HUDEP-2 (cell line): ENCODE results near the gene SHISA2.

Experiments used
- DNase-seq, 76 experiments: peaks; one replicate each; lab custom pipeline; 2025; ENCODE audit not compliant: unreplicated experiment in 76 of 76; lab: John Stamatoyannopoulos, UW

Gene SHISA2

DNA sequence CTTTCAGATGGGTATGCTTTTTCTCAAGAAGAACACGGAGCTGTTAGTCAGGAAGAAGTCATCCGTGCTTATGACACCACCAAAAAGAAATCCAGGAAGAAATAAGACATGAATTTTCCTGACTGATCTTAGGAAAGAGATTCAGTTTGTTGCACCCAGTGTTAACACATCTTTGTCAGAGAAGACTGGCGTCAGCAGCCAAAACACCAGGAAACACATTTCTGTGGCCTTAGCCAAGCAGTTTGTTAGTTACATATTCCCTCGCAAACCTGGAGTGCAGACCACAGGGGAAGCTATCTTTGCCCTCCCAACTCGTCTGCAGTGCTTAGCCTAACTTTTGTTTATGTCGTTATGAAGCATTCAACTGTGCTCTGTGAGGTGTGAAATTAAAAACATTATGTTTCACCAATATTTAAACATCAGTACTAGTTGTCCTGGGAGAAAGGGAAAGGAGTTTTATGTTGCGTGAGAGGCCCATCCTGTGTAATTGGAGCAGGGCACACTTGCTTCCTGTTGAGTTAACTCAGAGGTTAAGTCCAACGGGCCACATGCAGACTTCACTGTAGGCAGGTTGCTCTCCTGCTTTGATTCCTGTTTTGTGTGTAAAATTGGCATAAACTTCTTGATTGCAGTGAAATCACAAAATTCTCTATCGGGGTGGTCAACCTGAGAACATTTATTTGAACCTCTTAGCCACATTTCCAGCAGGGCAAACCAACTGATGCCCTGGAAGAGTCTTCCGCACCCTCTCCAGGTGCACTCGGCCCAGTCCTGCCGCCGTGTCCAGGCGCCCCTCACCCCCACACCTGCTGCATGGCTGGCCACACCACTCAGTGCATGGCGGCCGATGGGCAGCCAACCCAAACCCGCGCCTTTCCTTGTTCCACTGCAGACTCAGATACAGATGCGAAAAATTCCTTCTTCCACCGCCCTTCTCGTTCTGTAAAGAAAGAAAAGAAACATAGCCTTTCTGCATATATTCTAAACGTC lies 31.6 kb downstream of the SHISA2 start:
- DNase-seq = no peak

GRCh38 chr13:26019251-26019650 lies 32.6 kb downstream of the SHISA2 start:
- DNase-seq = no peak

- DNase-seq = no peak
These were observed 33.7 kb downstream of the SHISA2 start for GRCh38 chr13:26017932-26018665.

DNA sequence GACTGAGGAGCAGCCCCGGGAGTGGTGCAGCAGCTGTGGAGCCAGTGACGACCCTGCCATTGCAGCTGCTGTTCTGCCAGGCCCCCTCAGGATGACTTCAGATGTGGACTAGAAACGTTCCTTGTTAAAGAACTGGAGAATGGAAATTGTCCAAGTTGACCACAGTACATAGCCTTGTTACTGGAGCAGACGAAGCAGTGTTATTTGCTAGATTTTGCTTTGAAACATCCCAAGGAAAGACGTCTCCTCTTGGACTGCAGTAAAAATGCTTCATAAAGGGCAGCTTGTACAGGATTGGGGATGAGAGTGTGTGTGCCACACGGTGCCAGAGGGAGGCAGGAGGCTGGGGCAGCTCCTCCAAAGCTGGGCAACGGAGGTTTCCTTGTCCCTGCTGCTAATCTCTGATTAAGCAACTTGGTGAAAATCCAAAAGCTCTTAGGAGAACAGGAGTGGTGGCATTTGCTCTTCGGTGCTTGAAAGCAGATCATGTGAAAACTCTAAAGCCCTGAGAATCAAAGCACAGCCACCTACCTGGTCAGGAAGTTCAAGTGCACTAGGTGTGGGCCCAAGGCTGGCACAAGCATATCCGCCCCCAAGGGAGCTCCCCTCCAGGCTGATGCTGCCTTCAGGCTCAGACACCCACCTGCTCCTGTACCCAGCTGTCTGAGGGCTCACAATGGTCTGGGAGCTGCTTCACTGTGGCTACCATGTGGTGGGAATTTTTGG lies 34.5 kb downstream of the SHISA2 start:
- no peak for DNase-seq

GRCh38 chr13:26016189-26016588 lies 35.6 kb downstream of the SHISA2 start:
- DNase-seq = no peak

- no peak for DNase-seq
These were observed 36.3 kb downstream of the SHISA2 start for GRCh38 chr13:26015271-26016125.

DNA sequence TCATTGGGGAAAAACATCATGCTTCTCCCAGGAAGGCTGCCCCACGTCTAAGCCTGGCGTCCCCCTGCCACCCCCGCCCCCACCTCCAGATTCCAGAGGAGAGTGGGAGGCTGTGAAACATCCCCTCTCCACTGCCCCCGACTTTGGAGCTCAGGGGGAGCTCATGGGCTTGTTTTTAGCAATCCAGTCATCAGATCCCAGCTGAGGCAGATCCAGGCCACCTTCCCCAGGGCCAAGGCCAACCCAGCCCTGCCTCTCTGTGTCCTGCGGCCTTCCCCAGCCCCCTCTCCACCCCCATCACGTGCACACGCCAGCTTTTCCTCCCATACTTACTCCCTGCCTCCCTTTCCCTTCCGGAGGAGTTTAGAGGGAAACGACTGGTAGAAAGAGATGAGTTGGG lies 38.8 kb downstream of the SHISA2 start:
- no peak for DNase-seq

DNA sequence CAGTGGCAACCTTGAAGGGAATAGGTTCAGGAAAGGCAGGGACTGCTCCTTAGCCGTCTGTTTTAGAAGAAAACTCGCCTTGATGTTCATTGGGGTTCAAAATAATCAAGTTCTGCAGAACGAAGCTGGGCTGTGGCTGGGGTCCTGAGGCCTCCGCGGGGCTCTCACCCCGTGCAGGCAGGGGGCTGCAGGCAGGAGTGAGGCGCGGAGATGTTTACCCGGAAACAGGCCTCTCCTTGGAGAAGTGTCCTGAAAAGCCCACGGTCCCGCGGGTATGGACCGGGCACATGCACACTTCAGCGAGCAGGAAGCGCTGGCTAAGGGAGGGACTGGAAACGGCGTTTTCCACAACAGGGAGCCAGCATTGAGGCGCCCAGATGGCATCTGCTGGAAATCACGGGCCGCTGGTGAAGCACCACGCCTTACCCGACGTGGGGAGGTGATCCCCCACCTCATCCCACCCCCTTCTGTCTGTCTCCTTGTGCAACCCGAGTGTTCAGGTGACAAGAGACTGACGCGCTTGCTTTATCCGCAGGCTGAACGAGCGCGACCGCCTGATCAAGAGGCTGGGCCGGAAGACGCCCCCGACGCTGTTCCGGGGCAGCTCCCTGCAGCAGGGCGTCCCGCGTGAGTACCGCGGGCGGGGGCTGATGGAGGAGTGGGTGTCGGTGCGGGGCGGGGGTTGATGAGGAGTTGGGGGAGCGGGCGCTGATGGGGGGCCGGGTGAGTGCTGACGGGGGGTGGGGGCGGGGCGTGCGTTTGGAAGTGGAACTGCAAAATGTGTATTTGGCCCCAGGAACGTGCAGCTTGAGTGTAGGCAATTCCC lies 39.6 kb downstream of the SHISA2 start:
- no peak for DNase-seq

DNA sequence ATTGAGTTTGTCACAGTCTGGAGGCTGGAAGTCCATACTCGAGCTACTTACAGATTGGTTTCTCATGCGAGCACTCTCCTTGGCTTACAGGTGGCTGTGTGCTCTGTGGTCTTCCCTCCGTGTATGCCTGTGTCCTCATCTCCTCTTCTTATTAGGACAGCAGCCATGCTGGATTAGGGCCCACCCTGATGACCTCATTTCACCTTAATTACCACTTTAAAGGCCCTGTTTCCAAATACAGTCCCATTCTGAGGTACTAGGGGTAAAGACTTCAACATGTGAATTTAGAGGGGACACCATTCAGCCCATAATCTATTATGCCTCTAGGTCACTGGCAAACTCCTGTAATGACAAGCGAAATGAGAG lies 40.6 kb downstream of the SHISA2 start:
- no peak for DNase-seq

- no peak for DNase-seq
These were observed 41.2 kb downstream of the SHISA2 start for GRCh38 chr13:26010487-26011207.

DNA sequence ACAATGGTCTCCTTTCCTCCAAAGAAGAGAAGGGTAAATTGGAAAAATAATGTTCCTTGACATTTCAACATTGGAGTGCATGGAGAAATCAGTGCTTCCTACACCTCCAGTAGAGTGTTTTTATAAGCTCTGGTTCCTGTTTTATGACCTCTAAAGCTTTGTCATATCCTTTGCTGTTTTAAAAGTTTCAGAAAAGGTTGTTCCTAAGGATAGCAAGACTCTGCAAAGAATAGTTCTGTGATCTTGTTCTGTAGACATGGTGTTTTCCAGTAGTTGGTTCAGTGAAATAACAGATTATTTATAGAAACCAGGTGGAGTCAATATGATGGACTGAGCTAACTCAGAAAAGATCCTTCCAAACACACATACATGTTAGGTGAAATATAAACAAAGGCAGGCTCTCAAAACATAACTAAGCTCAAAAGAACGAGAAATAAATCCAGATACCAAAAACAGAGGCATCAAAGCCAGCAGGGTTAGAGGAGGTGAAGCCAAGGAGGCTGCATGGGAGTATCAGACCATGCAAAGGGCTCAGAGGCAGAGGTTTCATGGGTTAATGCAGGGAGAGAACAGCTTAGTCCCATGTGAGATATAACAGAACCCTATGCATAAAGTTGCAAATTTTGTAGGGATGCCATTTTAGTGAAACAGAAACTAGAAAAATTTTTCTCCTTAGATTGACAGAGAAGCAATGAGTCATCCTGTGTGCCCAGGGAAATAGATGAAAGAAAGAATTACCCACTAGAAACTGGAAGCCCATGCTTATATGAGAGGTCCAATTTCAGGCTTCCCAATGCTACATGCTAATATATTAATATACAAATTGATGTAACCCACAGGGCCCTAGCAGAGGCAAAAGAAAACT lies 44.3 kb downstream of the SHISA2 start:
- DNase-seq = no peak
